Stimulated activated CD4-positive, alpha-beta T cell treated with anti-CD3 and anti-CD28 coated beads, Interleukin-4, amount 100 ng/mL, for 48 hours (primary cell): Measurements from ENCODE around the gene CUL1.

Source experiments
- DNase-seq, 2 donors: peaks; one replicate each; pipeline ENCODE4 v3.0.0-alpha.2; 2020; ENCODE audit warnings: low read depth in 2 of 2

CUL1 gene

GRCh38 chr7:148718431-148718830 lies 19.7 kb downstream of the CUL1 start:
- DNase-seq = no peak

GRCh38 chr7:148719753-148720152 lies 21.1 kb downstream of the CUL1 start:
- no peak for DNase-seq

GRCh38 chr7:148720472-148720871 lies 21.8 kb downstream of the CUL1 start:
- DNase-seq = no peak

DNA sequence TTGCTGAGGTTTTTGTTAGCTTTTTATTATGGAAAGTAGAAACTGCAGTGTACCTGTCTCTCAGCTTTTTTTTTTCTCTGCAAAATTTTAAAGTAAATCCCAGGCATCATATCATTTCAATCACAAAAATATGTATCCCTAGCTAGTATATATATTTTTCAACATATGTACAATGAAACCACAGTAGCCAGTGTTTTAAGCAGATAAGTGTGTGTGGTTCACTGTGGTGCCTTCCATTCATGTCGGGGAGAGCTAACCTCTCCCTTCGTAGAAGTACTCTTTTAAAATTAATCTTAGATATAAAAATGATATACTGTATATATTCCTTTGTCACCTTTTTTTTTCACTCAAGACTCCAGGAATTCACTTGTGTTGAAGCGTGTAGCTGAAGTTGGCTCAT lies 22.7 kb downstream of the CUL1 start:
- DNase-seq = no peak

GRCh38 chr7:148722340-148723165 lies 23.9 kb downstream of the CUL1 start:
- no peak for DNase-seq

DNA sequence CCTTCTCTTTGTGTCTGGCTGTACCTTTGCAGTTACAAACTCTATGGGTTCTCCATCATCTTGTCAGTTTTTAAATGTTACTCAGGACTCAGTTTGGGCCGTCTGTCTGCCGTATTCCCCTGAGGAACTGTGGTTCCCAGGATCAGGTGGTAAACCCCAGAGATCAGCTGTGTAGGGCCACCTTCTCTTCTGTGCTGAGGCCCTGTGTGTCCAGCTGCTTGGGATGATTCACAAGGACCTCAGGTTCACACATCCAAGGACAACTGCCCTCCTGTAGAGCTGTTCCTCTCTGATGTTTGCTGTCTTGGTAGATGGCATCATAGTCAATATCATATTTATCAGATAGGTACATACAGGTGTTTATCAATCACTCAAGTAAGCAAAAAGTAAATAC lies 24.5 kb downstream of the CUL1 start:
- DNase-seq = no peak

GRCh38 chr7:148723846-148724245 lies 25.1 kb downstream of the CUL1 start:
- no peak for DNase-seq

DNA sequence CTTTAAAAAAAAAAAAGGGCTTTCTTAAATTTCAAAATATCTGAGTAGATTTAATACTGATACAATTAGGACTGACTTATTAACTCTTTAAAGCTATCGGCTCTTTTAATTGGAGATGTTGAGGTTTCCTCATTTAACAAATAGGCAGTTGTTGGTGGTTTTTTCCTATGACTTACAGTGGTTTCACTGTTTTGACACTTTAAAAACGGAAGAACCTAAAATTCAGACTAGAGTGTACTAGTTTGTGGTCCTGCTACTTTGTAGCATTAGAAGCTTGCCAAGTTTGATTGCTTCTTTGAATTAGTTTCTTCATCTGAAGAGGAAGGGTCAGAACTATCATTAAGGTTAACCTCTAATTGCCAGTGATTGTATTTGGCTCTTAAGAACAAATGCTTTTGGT lies 27.7 kb downstream of the CUL1 start:
- DNase-seq = no peak

- no peak for DNase-seq
These were observed 29.0 kb downstream of the CUL1 start for GRCh38 chr7:148727501-148728278.

DNA sequence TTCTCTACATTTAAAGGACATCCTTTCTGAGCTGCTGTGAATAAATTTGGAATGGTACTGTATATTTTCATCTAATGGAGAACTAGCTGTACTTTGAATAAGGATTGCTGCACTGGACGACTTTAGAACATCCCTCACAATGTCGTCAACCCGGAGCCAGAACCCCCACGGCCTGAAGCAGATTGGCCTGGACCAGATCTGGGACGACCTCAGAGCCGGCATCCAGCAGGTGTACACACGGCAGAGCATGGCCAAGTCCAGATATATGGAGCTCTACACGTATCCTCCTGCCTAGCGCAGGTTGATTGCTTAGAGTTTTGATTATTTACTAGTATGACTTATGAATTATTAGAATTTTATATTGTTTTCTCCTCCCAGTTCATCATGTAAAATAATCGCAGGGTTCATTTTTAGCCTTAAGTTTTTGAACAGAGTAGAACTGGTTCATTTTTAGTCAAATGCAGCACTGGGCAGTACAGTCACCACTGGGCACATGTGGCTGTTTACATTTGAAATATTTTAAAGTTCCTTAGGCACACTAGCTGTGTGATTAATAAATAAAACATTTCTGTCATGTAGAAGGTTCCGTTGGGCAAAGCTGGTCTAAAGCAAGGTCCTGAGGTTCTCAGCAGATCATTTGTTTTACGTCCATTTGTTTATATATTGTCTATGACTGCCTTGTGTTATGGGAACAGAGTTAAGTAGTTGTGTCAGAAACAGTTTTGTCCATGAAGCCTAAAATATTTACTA lies 31.5 kb downstream of the CUL1 start:
- DNase-seq = no peak

GRCh38 chr7:148732862-148733261 lies 34.2 kb downstream of the CUL1 start:
- no peak for DNase-seq

GRCh38 chr7:148733496-148733895 lies 34.8 kb downstream of the CUL1 start:
- DNase-seq = no peak

- DNase-seq = no peak
These were observed 36.4 kb downstream of the CUL1 start for GRCh38 chr7:148735141-148735540.

DNA sequence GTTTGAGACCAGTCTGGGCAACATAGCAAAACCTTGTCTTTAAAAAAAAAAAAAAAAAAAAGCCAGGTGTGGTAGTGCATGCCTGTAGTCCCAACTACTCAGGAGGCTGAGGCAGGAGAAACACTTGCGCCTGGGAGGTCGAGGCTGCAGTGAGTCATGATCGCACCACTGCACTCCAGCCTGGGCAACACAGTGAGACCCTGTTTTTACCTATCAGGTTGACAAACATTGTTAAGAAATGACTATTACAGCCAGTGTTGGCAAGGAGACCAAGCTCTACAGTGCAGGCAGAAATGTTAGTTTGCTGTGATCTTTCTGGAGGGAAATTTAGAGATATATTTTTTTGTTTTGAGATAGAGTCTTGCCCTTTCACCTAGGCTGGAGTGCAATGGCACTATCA lies 37.3 kb downstream of the CUL1 start:
- DNase-seq = no peak

GRCh38 chr7:148738737-148739535 lies 40.2 kb downstream of the CUL1 start:
- DNase-seq = no peak

- no peak for DNase-seq
These were observed 47.4 kb downstream of the CUL1 start for GRCh38 chr7:148746135-148746534.

- no peak for DNase-seq
These were observed 48.6 kb downstream of the CUL1 start for GRCh38 chr7:148747274-148747673.

DNA sequence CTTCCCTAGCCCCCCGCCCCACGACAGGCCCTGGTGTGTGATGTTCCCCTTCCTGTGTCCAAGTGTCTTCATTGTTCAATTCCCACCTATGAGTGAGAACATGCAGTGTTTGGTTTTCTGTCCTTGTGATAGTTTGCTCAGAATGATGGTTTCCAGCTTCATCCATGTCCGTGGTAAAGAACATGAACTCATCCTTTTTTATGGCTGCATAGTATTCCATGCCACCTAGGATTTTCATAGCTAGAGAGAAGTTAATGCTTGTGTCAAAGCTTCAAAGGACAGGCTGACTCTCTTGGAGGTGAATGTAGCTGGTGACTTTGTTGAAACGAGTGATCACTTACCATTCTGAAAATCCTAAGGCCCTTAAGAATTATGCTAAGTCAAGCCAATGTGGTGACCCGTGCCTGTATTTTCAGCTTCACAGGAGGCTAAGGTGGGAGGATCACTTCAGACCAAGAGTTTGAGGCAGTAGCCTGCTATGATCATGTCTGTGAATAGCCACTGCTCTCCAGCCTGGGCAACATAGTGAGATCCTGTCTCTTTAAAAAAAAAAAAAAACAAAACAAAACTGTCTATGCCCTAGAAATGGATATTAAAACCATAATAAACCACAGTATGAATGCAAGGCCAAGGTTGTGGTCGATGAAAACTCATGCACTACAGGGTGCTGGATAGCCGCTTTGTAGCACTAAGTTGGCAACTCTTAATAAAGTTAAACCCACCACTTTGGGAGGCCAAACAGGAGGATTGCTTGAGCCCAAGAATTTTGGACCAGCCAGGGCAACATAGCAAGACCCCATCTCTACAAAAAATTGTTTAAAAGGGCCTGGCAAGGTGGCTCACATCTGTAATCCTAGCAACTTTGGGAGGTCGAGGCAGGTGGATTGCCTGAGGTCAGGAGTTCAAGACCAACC lies 52.0 kb downstream of the CUL1 start:
- DNase-seq = no peak

- no peak for DNase-seq
These were observed 54.5 kb downstream of the CUL1 start for GRCh38 chr7:148753224-148753623.

DNA sequence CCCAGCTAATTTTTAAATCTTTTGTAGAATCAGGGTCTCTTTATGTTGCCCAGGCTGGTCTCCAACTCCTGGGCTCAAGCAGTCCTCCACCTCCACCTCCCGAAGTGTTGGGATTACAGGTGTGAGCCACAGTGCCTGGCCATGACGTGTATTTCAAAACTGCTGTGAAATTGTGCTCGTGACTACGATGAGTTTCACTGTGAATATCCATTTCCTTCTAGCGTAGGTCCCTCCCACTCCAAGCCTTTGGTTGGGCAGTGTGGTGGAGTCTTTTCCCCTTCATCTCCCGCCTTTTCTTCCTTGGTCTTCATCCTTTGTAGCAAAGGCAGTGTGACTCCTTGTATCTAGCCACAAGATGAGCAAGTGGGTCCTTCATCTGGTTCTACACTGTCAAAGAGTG lies 56.2 kb downstream of the CUL1 start:
- no peak for DNase-seq
